HG03460 (cell line): Measurements from ENCODE around the gene MAGEL2.

Source experiments
- ATAC-seq: cut with Tn5 transposase; IDR thresholded peaks from one replicate; pipeline ENCODE4 v1.9.1; 2021; ENCODE audit not compliant: unreplicated experiment

Gene MAGEL2

DNA sequence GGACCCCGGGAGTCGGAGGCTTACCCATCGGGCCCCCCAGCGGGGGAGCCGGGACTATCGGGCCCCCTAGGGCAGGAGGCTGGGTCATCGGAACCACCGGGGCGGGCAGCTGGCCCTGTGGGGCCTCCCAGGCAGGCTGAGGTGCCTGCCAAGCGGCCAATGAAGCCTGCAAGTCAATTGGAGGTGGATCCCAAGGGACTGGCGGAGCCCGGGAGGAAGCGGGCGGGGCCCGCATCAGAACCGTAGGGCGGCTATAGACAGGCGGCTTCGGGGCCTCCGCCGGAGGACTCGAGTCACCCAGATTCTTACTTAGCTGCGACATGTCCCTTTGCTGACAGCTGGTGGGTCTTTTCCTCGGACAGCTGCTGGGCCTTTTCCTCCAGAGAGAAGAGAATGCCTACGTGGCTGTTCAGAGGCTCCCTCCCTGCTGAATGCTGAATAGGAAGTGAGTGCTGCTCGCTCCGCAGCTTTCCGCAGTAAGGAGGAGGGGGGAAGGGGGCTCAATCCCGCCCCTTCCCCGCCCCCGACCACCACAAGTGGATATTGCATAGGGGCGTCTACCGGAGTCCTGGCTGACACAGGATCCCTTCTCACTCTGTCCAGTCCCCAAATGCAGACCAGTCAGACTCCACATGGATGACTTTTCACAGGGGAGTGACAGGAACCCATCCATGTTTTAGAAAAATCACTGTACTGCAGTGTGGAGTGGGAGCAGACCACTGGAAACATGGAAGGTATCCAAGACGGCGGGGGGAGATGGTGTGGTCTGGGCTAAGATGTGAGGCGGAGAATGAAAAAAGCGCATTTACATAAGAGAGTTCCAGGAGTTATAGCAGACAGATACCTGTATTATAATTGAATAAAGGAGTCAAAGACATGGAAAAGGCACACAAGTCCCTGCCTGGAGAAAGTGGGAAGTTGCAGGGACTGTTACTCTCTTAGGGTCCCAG lies at the start of gene MAGEL2:
MAGEL2 (minus strand) TSS at position 447 of the 950 bp plus-strand sequence; CDS start at position 322, 125 bp downstream.
- no peak for ATAC-seq

GRCh38 chr15:23695282-23695681 lies 47.6 kb upstream of the MAGEL2 start:
- no peak for ATAC-seq

- no peak for ATAC-seq
These were observed 46.9 kb upstream of the MAGEL2 start for GRCh38 chr15:23694592-23694991.

- no peak for ATAC-seq
These were observed 42.8 kb upstream of the MAGEL2 start for GRCh38 chr15:23690450-23690852.

DNA sequence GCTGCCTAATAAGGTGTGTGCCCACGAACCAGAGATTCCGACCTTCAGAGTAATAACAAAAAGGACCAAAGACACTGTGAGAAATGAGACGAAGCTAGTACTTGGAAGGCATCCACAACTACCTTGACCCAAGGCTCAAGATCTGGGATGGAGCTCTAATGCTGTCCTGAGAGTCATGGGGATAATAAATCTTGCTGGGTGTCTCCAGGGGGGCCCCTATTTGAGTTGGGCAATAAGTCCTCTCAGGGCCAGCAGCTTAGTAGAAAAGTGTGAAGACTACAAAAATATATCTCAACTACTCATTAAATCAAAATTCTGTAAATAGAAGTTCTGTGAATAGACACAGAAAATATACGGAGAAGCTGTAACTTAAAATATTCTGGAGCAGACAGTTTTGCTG lies 42.3 kb upstream of the MAGEL2 start:
- no peak for ATAC-seq

GRCh38 chr15:23687143-23687470 lies 39.4 kb upstream of the MAGEL2 start, which contains the start of gene NDN:
Gene NDN, minus strand, starts transcription at chr15:23687305. Its CDS starts 88 bp downstream, at chr15:23687217.
- no peak for ATAC-seq

DNA sequence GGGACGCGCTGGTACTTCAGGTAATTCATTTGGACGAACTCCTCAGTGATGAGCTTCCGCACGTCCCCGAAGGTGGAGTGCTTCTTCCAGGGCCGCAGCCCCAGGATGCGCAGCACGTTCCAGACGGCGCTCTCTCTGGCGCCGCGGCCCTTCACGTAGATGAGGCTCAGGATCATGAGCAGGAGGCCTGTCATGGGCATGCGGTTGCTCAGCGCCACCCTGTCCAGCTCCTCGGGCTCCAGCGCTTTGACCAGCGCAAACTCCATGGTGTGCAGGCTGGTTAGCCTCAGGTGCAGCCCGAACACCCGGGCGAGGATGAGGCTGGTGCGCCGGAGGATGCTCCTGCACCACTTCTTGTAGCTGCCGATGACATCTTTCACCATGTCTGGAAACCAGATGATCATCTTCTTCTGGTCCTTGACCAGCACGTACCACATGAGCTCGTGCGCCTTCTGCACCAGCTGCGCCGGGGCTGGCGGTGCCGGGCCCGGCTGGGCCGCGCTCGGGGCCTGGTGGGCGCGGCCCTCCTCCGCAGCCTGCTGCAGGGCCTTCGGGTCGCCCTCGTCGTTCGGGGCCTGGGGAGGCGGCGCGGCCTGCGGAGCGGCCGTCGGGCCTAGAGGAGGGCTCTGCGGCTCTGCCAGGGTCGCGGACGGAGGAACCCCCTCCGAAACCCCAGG lies 38.9 kb upstream of the MAGEL2 start:
- ATAC-seq: no peak

GRCh38 chr15:23671481-23671880 lies 23.8 kb upstream of the MAGEL2 start:
- ATAC-seq: no peak

GRCh38 chr15:23670970-23671369 lies 23.3 kb upstream of the MAGEL2 start:
- ATAC-seq: no peak

GRCh38 chr15:23663232-23663631 lies 15.6 kb upstream of the MAGEL2 start:
- no peak for ATAC-seq

- no peak for ATAC-seq
These were observed 1.4 kb upstream of the MAGEL2 start for GRCh38 chr15:23648920-23649515.

- ATAC-seq: no peak
These were observed 719 bp downstream of the MAGEL2 start for GRCh38 chr15:23647001-23647295.

DNA sequence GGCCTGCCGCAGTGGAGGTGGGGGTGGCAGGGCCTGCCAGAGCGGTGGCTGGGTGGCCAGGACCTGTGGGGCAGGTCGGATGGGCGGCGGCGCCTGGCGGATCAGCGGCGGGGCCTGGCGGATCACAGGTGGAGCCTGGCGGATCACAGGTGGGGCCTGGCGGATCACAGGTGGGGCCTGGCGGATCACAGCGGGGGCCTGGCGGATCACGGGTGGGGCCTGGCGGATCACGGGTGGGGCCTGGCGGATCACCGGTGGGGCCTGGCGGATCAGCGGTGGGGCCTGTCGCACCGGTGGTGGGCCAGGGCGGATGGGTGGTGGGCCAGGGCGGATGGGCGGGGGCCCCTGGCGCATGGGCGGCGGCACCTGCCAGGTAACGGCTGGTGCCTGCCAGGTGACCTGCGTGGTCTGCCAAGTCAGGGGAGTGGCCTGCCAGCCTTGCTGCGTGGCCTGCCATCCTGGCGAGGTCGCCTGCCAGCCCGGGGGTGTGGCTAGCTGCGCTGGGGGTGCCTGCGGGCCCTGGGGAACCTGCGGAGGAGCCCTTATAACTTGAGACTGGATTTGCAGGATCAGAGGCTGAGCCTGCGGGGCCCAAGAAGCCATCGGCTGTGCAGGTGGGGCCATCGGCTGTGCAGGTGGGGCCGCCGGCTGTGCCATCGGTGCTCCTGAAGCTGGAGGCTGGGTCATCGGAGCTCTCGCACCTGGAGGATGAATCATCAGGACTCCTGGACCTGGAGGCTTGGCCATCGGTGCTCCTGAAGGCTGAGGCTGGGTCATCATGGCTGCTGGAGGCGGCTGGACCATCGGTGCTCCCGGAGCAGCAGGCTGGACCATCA lies 1.3 kb downstream of the MAGEL2 start:
- no peak for ATAC-seq

GRCh38 chr15:23645371-23646164 lies 2.1 kb downstream of the MAGEL2 start:
- ATAC-seq: no peak

GRCh38 chr15:23644829-23645228 lies 2.8 kb downstream of the MAGEL2 start:
- ATAC-seq: no peak

GRCh38 chr15:23642413-23643044 lies 5.1 kb downstream of the MAGEL2 start:
- no peak for ATAC-seq

GRCh38 chr15:23634181-23634580 lies 13.5 kb downstream of the MAGEL2 start:
- ATAC-seq: no peak

GRCh38 chr15:23629234-23629805 lies 18.3 kb downstream of the MAGEL2 start:
- no peak for ATAC-seq

DNA sequence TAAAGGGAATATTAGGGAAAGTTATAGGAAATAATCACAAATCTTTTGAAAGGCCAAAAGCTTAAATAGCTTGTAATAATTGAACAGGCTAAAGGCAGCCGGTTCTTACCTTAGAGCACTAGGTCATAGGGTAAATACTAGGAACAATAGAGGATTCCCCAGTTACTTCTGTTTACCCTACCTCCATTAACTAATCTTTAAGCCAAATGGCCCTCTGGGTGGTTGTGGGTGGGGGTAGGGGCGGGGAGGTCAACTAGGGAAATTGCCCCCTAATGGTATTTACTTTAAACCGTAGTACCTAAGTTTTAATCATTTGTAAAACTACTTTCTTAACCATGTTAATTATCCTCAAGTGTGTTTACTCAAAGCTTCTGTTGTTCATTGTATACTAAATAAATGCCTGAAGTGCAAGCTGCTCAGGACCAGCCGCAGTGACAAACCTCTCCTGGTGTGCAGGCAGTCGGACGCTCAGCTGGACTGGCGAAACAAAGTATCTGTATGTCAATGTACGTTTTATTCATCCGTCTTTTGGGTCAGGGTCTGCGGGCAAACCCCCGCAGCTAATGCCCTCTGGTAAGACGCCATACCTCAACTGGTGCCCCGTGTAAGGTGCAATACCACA lies 18.9 kb downstream of the MAGEL2 start:
- no peak for ATAC-seq
